ENCODE data around the gene GRIK5.
"Not testable (repeated sequence)": the region's sequence is repeated elsewhere in the genome, so short reads cannot be mapped to it uniquely, and the experiment has no call there.

GRIK5 gene

GRCh38 chr19:42005504-42005903 is 64.5 kb downstream of the GRIK5 start:
- no peak for DNase-seq

- no peak for DNase-seq
These were observed 66.3 kb downstream of the GRIK5 start for GRCh38 chr19:42003506-42004294.

- no peak for DNase-seq
These were observed 70.2 kb downstream of the GRIK5 start for GRCh38 chr19:41999878-42000208.

- no peak for DNase-seq
These were observed 70.7 kb downstream of the GRIK5 start for GRCh38 chr19:41999071-41999877.

- no peak for DNase-seq
These were observed 71.6 kb downstream of the GRIK5 start for GRCh38 chr19:41998246-41999020.

- no peak for DNase-seq
These were observed 72.2 kb downstream of the GRIK5 start for GRCh38 chr19:41997851-41998229.

- DNase-seq: peak; percentile 29
These were observed 72.7 kb downstream of the GRIK5 start for GRCh38 chr19:41997121-41997850.

GRCh38 chr19:41995959-41996797 is 73.8 kb downstream of the GRIK5 start:
- DNase-seq: no peak

GRCh38 chr19:41994994-41995958 is 74.7 kb downstream of the GRIK5 start:
- no peak for DNase-seq

- DNase-seq: no peak
These were observed 75.5 kb downstream of the GRIK5 start for GRCh38 chr19:41994521-41994971.

GRCh38 chr19:41993612-41994483 is 76.2 kb downstream of the GRIK5 start, which contains the start of gene ATP1A3:
Gene ATP1A3, minus strand, starts transcription at chr19:41994230. Its CDS starts 154 bp downstream, at chr19:41994076.
- DNase-seq: no peak

- not testable (repeated sequence) for DNase-seq
These were observed 78.0 kb downstream of the GRIK5 start for GRCh38 chr19:41991925-41992569.

GRCh38 chr19:41991025-41991424 is 79.0 kb downstream of the GRIK5 start:
- DNase-seq: no peak

- no peak for DNase-seq
These were observed 79.4 kb downstream of the GRIK5 start for GRCh38 chr19:41990615-41991014.

- no peak for DNase-seq
These were observed 80.0 kb downstream of the GRIK5 start for GRCh38 chr19:41990028-41990427.

GRCh38 chr19:41988947-41989346 is 81.1 kb downstream of the GRIK5 start:
- no peak for DNase-seq

GRCh38 chr19:41987141-41987860 is 82.7 kb downstream of the GRIK5 start:
- DNase-seq: no peak

- no peak for DNase-seq
These were observed 85.0 kb downstream of the GRIK5 start for GRCh38 chr19:41984961-41985360.
